Measurements from ENCODE around the gene RPS26.
"Not testable (repeated sequence)": the region's sequence is repeated elsewhere in the genome, so short reads cannot be mapped to it uniquely, and the experiment has no call there.

RPS26 gene

GRCh38 chr12:56041552-56042429, at the start of gene RPS26:
Gene RPS26 (plus strand): TSS chr12:56041918. CDS start chr12:56042167, 249 bp downstream.
- DNase-seq: peak; percentile 54 to 98 (median 93)

GRCh38 chr12:55993230-55993853, 48.4 kb upstream of the RPS26 start:
- DNase-seq: no peak

- no peak for DNase-seq
Observed at GRCh38 chr12:55995366-55995765, 46.4 kb upstream of the RPS26 start.

GRCh38 chr12:55996201-55996714, 45.5 kb upstream of the RPS26 start:
- peak in 39 of 56 donors; percentile 2 to 75 (median 27) for DNase-seq

GRCh38 chr12:55996715-55997534, 44.8 kb upstream of the RPS26 start, which contains the start of gene SUOX:
Gene SUOX (plus strand): TSS chr12:55997276. CDS start chr12:56002222, 4,946 bp downstream.
- peak; percentile 68 to 98 (median 94) for DNase-seq

- DNase-seq: peak in 5 of 56 donors; percentile 32 to 50 (median 39)
Observed at GRCh38 chr12:55997535-55997859, 44.2 kb upstream of the RPS26 start.

GRCh38 chr12:55999522-55999921, 42.2 kb upstream of the RPS26 start:
- not testable (repeated sequence) for DNase-seq

- not testable (repeated sequence) for DNase-seq
Observed at GRCh38 chr12:55999999-56000540, 41.6 kb upstream of the RPS26 start.

GRCh38 chr12:56001487-56002100, 40.1 kb upstream of the RPS26 start:
- DNase-seq: no peak

GRCh38 chr12:56003376-56003775, 38.3 kb upstream of the RPS26 start:
- not testable (repeated sequence) for DNase-seq

- DNase-seq: no peak
Observed at GRCh38 chr12:56004211-56004610, 37.5 kb upstream of the RPS26 start.

- peak in 46 of 56 donors; percentile 12 to 72 (median 53) for DNase-seq
Observed at GRCh38 chr12:56007564-56008559, 33.9 kb upstream of the RPS26 start.

GRCh38 chr12:56010111-56010570, 31.6 kb upstream of the RPS26 start:
- DNase-seq: no peak

GRCh38 chr12:56011509-56012090, 30.1 kb upstream of the RPS26 start:
- no peak for DNase-seq

GRCh38 chr12:56013482-56013881, 28.2 kb upstream of the RPS26 start:
- DNase-seq: peak in 29 of 56 donors; percentile 4 to 70 (median 30)

GRCh38 chr12:56014205-56014604, 27.5 kb upstream of the RPS26 start:
- no peak for DNase-seq

- peak in 1 of 56 donors; percentile 3 for DNase-seq
Observed at GRCh38 chr12:56017181-56017580, 24.5 kb upstream of the RPS26 start.

- DNase-seq: no peak
Observed at GRCh38 chr12:56018356-56018755, 23.4 kb upstream of the RPS26 start.
